GM18526 (cell line): ENCODE data around the gene FAM3D.

ENCODE experiments used
- POLR2A ChIP-seq: IDR thresholded peaks from 3 replicates; pipeline ENCODE4 v1.6.1; 2011; ENCODE audit not compliant: insufficient read length; ENCODE audit errors: extremely low read depth

FAM3D gene

DNA sequence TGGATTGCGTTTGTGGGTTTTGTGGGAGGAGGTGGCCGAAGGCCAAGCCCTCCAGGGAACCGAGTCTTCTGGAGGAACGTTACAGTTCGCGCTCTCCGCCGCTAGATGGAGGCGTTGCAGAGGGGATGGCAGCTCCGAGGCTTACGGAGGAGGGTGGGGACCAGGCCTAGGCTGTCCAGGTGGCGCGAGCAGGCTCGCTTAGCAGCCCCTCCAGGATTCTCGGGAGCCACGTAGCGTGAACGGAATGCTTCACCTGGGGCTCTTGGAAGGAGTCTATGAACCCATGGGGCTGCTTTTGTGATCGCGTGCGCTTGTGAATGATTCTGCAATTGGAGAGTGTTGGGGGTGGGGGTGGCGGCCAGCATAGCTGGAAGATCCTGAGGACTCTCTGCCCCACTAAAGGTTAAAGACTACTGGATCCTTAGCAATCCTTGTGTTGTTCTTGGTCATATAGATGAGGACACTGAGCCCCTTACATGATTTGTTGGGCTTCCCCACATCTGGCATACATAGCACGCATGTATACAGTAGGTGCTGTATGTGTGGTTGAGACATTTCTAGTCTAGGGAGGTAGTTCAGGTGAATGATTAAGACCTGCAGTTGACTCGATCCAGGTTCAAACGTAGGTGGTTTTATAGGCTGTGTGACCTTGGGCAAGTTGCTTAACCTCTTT, 25.7 kb downstream of the FAM3D start:
- TF ChIP-seq POLR2A, result no peak

DNA sequence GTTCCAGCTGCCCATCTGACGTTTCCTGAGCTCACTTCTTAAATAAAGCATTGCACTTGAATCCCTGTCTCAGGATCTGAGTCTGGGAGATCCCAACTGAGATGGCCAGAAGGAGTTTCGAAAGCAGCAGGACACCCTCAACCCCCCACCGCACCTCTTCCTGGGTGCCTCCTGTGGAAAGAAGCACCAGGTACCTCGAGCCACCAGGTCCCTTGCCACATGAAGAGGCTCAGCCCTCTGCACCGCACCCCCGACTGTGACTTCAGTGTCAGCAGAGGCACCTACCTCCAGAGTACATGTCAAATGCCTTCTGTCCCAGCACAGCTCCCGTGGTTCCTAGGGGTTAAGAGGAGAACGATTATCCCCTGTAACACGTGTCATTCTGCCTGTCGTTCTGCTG, 26.7 kb downstream of the FAM3D start:
- TF ChIP-seq POLR2A, result no peak

DNA sequence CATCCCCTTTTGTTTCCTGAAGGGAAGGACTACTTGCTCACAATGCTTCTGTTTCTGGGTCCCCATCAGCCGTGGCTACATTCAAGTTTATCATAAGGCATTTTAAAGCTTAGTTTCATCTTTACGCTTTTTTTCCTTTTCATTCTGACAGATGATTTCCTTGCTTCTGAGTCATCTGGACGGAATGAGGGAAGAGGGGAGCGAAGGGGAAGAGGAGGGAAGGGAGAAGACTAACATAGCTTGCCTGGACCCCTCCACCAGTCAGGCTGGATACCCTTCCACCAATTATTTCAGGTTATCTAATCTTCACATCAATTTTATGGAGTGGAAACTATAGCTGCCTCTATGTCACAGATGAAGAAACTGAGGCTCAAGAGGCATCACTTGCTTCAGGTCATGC, 27.6 kb downstream of the FAM3D start:
- no peak for TF ChIP-seq POLR2A

DNA sequence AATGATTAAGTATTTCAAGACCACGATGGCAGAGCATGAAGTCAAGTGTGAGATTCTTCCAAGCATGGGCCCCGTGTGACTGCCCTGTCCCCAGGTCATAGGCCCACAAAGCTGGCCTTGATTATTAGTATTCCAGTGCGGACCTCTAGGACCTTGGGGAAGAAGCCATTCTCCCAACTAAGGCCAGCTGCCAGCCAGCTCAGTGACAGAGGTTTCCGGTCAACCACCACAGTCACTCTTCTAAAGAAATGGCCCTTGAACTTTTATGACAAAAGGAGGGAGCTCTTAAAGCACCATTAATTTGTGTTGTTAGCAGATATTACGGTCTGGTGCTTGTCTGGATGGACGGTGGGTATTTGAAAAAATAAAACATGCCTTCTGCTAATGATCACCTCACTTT, 28.0 kb downstream of the FAM3D start:
- no peak for TF ChIP-seq POLR2A

DNA sequence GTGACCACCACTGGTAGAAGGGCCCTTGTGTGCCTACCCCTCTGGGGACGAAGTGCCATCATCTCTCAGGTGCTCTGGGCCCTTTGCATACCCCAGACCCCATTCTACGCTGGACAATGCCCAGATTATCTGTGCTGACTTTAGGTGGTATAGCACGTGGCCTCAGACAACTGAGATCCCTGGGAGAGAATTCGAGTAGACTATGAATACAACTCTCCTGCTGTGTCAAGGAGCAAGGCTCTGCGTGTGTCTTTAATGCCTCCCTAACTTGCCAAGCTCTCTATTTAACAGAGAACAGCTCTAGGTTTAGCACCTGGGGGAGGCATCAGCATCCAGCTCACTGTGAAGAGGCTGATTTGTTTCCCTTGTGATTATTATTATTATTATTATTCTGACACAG, 29.1 kb downstream of the FAM3D start:
- no peak for TF ChIP-seq POLR2A

DNA sequence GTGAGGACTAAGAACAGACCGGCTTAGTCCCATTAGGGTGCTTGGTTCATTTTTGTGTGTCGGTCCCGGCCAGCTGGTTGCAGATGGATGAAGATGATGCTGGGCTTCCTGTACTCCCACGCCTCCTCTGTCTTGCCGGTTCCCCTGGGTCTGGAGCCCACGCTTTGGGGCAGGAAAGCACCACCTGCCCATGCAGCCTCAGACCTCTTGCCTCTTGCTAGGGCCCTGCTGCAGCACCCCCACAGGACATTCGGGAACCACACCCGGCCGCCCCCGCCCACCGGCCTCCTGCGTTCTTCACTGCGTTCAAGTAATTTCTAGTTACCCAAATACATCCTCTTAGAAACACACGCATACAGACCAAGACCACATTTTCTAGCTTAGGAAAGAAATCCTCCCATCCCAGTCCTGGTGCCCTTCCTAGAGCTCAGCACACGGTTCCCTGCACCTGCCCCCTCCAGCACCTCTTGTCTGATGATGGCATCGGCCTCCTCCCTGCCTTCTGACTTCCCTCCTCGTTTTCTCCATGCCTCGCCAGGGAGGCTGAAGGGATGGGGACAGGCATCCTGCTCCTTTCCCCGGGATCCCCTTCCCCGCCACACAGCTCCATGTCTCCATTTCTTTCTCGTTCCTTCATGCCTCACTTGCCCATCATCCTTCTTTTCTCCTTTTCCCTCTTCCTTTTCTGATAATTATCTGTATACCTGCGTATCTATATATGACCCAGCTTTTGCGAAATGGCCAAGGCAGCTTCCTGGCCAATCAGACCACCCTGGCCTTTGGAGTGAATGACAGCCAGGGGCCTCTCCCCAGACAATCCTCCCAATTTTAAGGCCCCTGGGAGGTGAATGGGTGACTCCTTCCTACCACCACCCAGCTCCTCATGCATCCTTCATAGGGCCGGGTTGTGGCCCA, 30.9 kb downstream of the FAM3D start:
- TF ChIP-seq POLR2A, result no peak

DNA sequence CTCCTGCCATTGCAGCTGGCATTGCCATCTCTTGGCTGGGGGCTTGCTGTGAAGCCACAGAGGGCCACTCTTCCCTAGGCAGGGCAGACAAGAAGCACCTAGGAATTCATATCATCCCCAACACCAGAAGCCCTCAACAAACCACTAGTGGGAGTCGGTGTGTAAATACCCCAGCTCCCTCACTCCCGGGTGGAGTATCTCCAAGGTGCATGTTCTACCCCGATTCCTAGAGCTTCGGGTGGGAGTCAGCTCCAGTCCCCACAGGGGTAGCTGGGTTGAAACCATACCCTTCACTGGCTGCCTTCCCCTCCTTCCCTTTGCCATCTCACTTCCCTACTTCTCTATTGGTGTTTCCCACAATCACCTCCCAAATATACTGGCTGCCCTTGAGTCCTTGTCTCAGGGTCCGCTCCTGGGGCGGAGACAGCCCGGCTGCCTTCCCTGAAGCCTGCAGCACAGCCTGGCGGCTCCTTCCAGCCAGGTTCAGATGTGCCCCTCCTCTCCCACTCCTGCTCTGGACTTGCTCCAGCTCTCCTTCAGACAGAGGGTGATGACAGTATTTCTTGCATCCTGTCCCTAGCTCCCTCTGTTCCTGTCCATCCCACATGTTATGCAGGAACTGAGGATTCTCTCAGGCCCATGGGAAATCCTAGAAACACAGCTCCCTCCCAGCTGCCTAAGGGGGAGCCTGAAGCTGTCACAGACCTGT, 33.3 kb downstream of the FAM3D start:
- TF ChIP-seq POLR2A, result no peak

DNA sequence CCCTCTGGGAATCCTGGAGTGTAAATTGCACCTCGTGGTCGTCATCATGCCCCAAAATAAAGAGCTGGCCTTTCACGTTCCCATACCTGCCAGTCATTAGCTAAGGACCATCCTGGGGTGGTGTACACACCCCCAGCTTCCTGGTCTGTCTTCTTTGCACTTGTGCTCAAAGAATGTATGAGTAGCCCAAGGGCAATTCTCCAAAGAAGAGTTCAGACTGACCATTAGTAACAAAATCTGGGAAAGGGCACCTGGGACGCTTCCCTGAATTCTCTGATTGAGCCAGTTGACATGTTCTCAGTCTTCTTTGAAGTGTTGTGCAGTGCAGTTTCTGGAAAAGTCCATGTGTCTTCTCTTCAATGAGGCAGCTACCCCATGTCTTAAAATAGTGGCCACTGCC, 34.8 kb downstream of the FAM3D start:
- no peak for TF ChIP-seq POLR2A

DNA sequence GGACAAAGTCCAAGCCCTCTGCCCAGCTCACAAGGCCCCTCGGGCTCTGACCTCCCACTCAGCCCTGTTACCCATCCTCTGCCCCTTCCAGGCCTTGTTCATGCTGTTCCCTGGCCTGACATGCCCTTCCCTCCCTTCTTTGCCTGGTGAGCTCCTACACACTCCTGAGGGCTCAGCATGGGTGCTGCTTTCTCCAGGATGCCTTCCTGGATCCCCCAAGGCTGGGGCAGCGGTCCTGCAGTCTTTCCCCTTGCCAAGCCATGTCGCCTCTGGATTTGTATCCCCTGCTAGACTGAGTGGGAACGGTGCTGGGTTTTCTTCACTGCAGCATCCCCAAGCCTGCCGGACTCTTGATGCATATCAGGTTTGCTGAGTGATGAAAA, 35.9 kb downstream of the FAM3D start:
- TF ChIP-seq POLR2A, result no peak

DNA sequence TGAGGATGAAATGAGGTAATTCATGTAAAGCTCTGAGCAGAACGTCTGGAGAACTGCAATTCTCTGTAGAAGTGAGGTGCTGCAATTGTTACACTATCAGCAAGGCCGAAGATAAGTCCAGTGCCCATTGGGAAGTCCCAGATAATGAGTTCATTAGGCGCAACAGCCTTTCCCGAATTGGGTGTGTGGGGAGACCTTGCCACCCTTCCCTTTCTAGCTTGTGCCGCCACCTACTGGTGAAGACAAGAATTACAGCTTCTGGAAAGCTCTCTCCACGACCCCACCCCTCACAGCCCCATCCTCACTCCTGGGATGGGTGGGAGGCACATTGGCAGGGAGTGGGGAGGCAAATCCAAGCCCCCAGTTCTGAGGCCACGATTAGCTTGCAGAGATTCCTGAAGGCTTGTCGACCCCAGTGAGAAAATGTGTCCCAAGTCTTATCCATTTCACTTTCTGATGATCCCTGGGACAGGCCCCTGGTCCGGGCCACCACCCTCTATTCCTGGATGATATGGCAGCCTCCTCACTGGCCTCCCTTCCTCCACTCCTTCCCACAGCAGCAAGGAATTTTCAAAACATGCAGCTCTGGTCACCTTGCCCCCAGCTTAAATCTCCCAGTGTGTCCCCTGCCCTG, 36.4 kb downstream of the FAM3D start:
- TF ChIP-seq POLR2A, result no peak

DNA sequence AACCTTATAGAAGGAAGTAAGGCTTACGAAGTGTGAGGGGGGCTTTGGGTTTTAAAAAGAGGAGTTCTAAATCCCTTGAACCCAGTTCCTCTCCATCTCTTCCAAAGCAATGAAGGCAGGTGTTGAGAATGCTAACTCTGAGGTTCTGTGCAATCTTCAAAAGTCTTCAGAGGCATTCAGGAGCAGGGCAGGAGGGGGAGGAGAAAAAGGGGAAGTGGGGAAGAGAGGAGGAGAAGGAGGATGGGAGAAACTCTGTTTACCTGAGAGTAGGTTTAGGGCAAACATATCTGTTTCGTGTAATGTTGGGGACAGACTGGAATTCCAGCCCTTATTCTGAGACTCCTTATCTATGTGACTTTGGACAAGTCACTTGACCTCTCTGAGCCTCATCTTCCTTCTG, 36.9 kb downstream of the FAM3D start:
- no peak for TF ChIP-seq POLR2A

DNA sequence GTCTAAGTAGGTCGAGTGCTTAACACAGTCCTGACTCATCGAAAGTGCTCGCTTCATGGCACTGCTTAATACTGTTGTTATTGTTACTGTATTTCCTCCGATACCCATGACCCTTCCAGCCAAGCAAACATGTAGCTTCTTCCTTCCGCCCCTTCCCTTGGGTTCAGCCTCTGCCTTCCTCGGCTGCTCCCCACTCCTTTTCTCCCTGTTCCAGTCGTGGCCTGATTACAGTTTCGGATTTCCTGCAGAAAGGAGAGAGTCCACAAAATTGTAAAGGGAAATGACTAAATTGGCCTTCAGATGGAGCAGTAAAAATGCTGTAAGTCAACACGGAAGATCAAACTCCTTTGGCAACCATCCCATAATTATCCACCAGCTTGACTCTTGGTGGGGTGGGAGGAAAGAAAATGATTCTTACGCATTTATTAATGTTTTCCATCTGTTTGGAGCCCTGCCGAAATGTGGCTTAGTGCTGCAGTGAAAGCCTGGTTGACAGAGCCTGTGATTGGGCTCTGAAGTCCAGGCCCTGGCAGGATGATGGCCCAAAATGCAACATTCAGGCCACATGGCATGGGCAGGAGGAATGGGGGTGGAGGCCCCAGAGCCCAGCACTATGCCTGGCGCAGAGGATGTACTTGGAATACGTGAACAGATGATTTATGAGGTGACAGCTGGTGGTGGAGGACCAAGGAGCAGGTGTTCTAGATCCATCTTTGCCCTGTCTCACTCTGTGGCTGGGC, 37.6 kb downstream of the FAM3D start:
- no peak for TF ChIP-seq POLR2A

DNA sequence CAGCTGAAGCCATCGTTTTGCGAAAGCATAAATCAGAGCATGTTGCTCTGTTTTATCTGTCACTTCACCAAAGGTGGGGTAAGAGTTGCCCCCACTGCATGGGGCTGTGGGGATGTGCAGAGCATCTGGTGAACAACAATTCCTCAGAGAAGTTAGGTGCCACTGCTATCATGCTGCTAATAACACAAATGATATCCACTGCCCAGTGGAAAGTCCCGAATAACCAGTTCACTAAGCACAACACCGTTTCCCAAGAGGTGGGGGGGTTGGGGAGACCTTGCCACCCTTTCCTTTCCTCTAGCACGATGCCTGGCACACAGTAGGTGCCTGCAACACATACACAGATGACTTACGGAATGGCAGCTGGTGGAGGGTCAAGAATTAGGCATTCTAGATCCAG, 38.6 kb downstream of the FAM3D start:
- no peak for TF ChIP-seq POLR2A

DNA sequence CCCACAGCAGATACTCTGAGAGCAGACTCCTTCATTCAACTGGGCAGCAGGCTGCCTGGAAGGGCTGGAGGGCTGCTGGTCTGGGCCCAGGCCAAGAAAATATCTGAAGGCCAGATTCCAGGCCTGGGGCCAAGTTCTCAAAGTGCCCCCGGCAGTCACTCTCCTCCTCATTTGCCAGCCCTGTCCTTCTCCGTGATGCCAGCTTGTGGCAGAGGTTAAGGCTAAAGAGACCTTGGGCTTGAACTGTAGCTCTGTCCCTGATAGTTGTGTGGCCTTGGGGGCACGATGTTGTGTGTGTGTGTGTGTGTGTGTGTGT, 39.0 kb downstream of the FAM3D start:
- no peak for TF ChIP-seq POLR2A
